ENCODE results near the gene A1BG.

The A1BG gene

GRCh38 chr19:58400316-58400915 lies 47.1 kb upstream of the A1BG start:
- Histone ChIP-seq H3K9ac (ENCODE audit: low read depth, low read length, poor library complexity, severe bottlenecking) (peak overlapping the region; percentile 49), H3K27me3 (ENCODE audit: insufficient read depth, low read length, poor library complexity, severe bottlenecking) (no peaks in the 10 kb centered on the region), H3K4me1 (ENCODE audit: insufficient read depth, low read length, poor library complexity, severe bottlenecking) (peaks cover 12% of the 10 kb centered on the region), H3F3A (ENCODE audit: low read depth) (peaks cover 6% of the 10 kb centered on the region; the same call in 1 of the 2 replicates), H3K9me2 (replicated peaks; ENCODE audit: low read depth, low read length) (no peaks in the 10 kb centered on the region), H2AFZ (ENCODE audit: low read length) (peak overlapping the region; percentile 66; the same call in 1 of the 2 replicates), H3K79me2 (ENCODE audit: insufficient read depth, low read length) (no peaks in the 10 kb centered on the region), H3K36me3 (ENCODE audit: insufficient read depth, low read length) (no peaks in the 10 kb centered on the region), H3K4me2 (ENCODE audit: low read depth, low read length, poor library complexity, severe bottlenecking) (peak overlapping the region; percentile 68), H3K4me3 (ENCODE audit: low read length, poor library complexity, severe bottlenecking) (peak overlapping the region; percentile 61), H4K20me1 (ENCODE audit: insufficient read depth, low read length, poor library complexity, severe bottlenecking) (no peaks in the 10 kb centered on the region), H3K9me3 (ENCODE audit: insufficient read depth, low read depth, low read length) (no peaks in the 10 kb centered on the region)
- no peak for TF ChIP-seq CTCF (conservative IDR thresholded peaks at IDR 0.05; ENCODE audit: low read length)
- TF ChIP-seq EZH2phosphoT487 (IDR thresholded peaks at IDR 0.05; ENCODE audit: borderline replicate concordance), result no peak

GRCh38 chr19:58399903-58400302 lies 46.6 kb upstream of the A1BG start:
- H3F3A ChIP-seq (ENCODE audit: low read depth), result peaks cover 6% of the 10 kb centered on the region; the same call in 1 of the 2 replicates
- no peaks in the 10 kb centered on the region for H3K9me2 ChIP-seq (replicated peaks; ENCODE audit: low read depth, low read length)
- no peaks in the 10 kb centered on the region for H3K9me3 ChIP-seq (ENCODE audit: insufficient read depth, low read depth, low read length)
- no peak overlapping the region for H3K9ac ChIP-seq (ENCODE audit: low read depth, low read length, poor library complexity, severe bottlenecking)
- H3K4me2 ChIP-seq (ENCODE audit: low read depth, low read length, poor library complexity, severe bottlenecking), result no peak overlapping the region
- H3K36me3 ChIP-seq (ENCODE audit: insufficient read depth, low read length), result peaks cover 4% of the 10 kb centered on the region; the same call in 1 of the 2 replicates
- no peaks in the 10 kb centered on the region for H3K79me2 ChIP-seq (ENCODE audit: insufficient read depth, low read length)
- no peak overlapping the region for H2AFZ ChIP-seq (ENCODE audit: low read length)
- no peak overlapping the region for H3K4me3 ChIP-seq (ENCODE audit: low read length, poor library complexity, severe bottlenecking)
- peaks cover 2% of the 10 kb centered on the region for H4K20me1 ChIP-seq (ENCODE audit: insufficient read depth, low read length, poor library complexity, severe bottlenecking)
- no peaks in the 10 kb centered on the region for H3K27me3 ChIP-seq (ENCODE audit: insufficient read depth, low read length, poor library complexity, severe bottlenecking)
- peaks cover 12% of the 10 kb centered on the region for H3K4me1 ChIP-seq (ENCODE audit: insufficient read depth, low read length, poor library complexity, severe bottlenecking)
- TF ChIP-seq EZH2phosphoT487 (IDR thresholded peaks at IDR 0.05; ENCODE audit: borderline replicate concordance), result no peak
- TF ChIP-seq CTCF (conservative IDR thresholded peaks at IDR 0.05; ENCODE audit: low read length), result no peak

GRCh38 chr19:58398545-58398944 lies 45.3 kb upstream of the A1BG start:
- no peak overlapping the region for H3K4me2 ChIP-seq (ENCODE audit: low read depth, low read length, poor library complexity, severe bottlenecking)
- H3F3A ChIP-seq (ENCODE audit: low read depth), result peaks cover 6% of the 10 kb centered on the region; the same call in 1 of the 2 replicates
- TF ChIP-seq CTCF (conservative IDR thresholded peaks at IDR 0.05; ENCODE audit: low read length), result no peak
- no peak for TF ChIP-seq EZH2phosphoT487 (IDR thresholded peaks at IDR 0.05; ENCODE audit: borderline replicate concordance)
- H3K9ac ChIP-seq (ENCODE audit: low read depth, low read length, poor library complexity, severe bottlenecking), result no peak overlapping the region
- no peaks in the 10 kb centered on the region for H3K9me3 ChIP-seq (ENCODE audit: insufficient read depth, low read depth, low read length)
- no peak overlapping the region for H3K4me3 ChIP-seq (ENCODE audit: low read length, poor library complexity, severe bottlenecking)
- no peaks in the 10 kb centered on the region for H3K9me2 ChIP-seq (replicated peaks; ENCODE audit: low read depth, low read length)
- peaks cover 12% of the 10 kb centered on the region for H3K4me1 ChIP-seq (ENCODE audit: insufficient read depth, low read length, poor library complexity, severe bottlenecking)
- H4K20me1 ChIP-seq (ENCODE audit: insufficient read depth, low read length, poor library complexity, severe bottlenecking), result peaks cover 7% of the 10 kb centered on the region
- no peaks in the 10 kb centered on the region for H3K27me3 ChIP-seq (ENCODE audit: insufficient read depth, low read length, poor library complexity, severe bottlenecking)
- H2AFZ ChIP-seq (ENCODE audit: low read length), result no peak overlapping the region
- peaks cover 18% of the 10 kb centered on the region; the same call in 1 of the 2 replicates for H3K36me3 ChIP-seq (ENCODE audit: insufficient read depth, low read length)
- no peaks in the 10 kb centered on the region for H3K79me2 ChIP-seq (ENCODE audit: insufficient read depth, low read length)

Data from Loucy (cell line).